ENCODE results near the gene PSME3IP1.

- TF ChIP-seq CTCF (IDR thresholded peaks at IDR 0.05) (no peak), POLR2AphosphoS5 (IDR thresholded peaks at IDR 0.05) (no peak), POLR2A (IDR thresholded peaks at IDR 0.05) (no peak)
Observed at GRCh38 chr16:57184887-57185445, 873 bp downstream of the PSME3IP1 start.

Measured in breast epithelium (tissue), 3 donors.